Muscle of leg (tissue), 16 donors: ENCODE data around the gene LCMT2. TPM values are rescaled to one million over a fixed set of nuclear protein-coding genes. Genes with fewer than 3 reads are reported as not detected.
A peak's percentile ranks its signal among the peaks of the same experiment; 100 is the strongest.

Experiments
- DNase-seq: peaks from one replicate; pipeline ENCODE4 v3.0.0; 2013
- H3K27ac ChIP-seq: one replicate; pipeline ENCODE4 v1.5.1; 2013; ENCODE audit warnings: mild to moderate bottlenecking, low read length, control low read depth
- H3K27me3 ChIP-seq: one replicate; pipeline ENCODE4 v1.6.1; 2013; ENCODE audit warnings: low read length; ENCODE audit not compliant: control insufficient read depth, insufficient read depth
- H3K36me3 ChIP-seq: one replicate; pipeline ENCODE4 v1.6.1; 2013; ENCODE audit warnings: low read length; ENCODE audit not compliant: control insufficient read depth, insufficient read depth
- H3K4me1 ChIP-seq: one replicate; pipeline ENCODE4 v1.6.1; 2013; ENCODE audit warnings: low read length; ENCODE audit not compliant: control insufficient read depth, insufficient read depth
- H3K4me3 ChIP-seq: one replicate; pipeline ENCODE4 v1.5.1; 2013; ENCODE audit warnings: low read length, control low read depth
- H3K9me3 ChIP-seq: replicated peaks from 2 replicates; pipeline ENCODE4 v1.6.1; 2013; ENCODE audit warnings: low read depth, low read length; ENCODE audit not compliant: control insufficient read depth
- WGBS: methylation state at CpG from one replicate; pipeline ENCODE4 v1.1.5; 2013; ENCODE audit warnings: missing lambda C conversion rate; ENCODE audit not compliant: insufficient coverage; 5-methylcytosine and 5-hydroxymethylcytosine counted together
- long read RNA-seq, 11 donors: transcript quantifications; one replicate each; lab custom pipeline, GENCODE V29; 2026
- polyA plus RNA-seq, 8 donors: library from polyadenylated mRNA; unstranded; fragments of 120-200 nt; gene quantifications; one replicate each; pipeline versions ENCODE4 v1.2.1 to v1.2.3, GENCODE V29; 2013; ENCODE audit warnings: inconsistent platforms in 1 of 8, low replicate concordance in 1 of 8; ENCODE audit not compliant: insufficient read length in 8 of 8, insufficient read depth in 1 of 8
- total RNA-seq: library from RNA; stranded (reverse); fragments of 120-200 nt; gene quantifications from one replicate; pipeline ENCODE4 v1.2.4, GENCODE V29; 2013

LCMT2 gene, protein sequence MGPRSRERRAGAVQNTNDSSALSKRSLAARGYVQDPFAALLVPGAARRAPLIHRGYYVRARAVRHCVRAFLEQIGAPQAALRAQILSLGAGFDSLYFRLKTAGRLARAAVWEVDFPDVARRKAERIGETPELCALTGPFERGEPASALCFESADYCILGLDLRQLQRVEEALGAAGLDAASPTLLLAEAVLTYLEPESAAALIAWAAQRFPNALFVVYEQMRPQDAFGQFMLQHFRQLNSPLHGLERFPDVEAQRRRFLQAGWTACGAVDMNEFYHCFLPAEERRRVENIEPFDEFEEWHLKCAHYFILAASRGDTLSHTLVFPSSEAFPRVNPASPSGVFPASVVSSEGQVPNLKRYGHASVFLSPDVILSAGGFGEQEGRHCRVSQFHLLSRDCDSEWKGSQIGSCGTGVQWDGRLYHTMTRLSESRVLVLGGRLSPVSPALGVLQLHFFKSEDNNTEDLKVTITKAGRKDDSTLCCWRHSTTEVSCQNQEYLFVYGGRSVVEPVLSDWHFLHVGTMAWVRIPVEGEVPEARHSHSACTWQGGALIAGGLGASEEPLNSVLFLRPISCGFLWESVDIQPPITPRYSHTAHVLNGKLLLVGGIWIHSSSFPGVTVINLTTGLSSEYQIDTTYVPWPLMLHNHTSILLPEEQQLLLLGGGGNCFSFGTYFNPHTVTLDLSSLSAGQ
- total RNA-seq = 7.5 TPM
- 1 to 10 TPM; 5.8 to 9.0 (median 7.1) TPM for polyA plus RNA-seq
- long read RNA-seq, donor 1, full-length matches to known transcripts = 6 of 6 reads
- long read RNA-seq, donor 1, partial matches to known transcripts = 0 of 6 reads
- long read RNA-seq, donor 1, other reads (novel, unspliced or antisense) = 0 of 6 reads
- long read RNA-seq, donor 2, full-length matches to known transcripts = 2 of 2 reads
- long read RNA-seq, donor 2, partial matches to known transcripts = 0 of 2 reads
- long read RNA-seq, donor 2, other reads (novel, unspliced or antisense) = 0 of 2 reads
- long read RNA-seq, donor 3, full-length matches to known transcripts = 7 of 7 reads
- long read RNA-seq, donor 3, partial matches to known transcripts = 0 of 7 reads
- long read RNA-seq, donor 3, other reads (novel, unspliced or antisense) = 0 of 7 reads
- long read RNA-seq, donor 4, full-length matches to known transcripts = 4 of 4 reads
- long read RNA-seq, donor 4, partial matches to known transcripts = 0 of 4 reads
- long read RNA-seq, donor 4, other reads (novel, unspliced or antisense) = 0 of 4 reads
- long read RNA-seq, donor 5, full-length matches to known transcripts = 28 of 28 reads
- long read RNA-seq, donor 5, partial matches to known transcripts = 0 of 28 reads
- long read RNA-seq, donor 5, other reads (novel, unspliced or antisense) = 0 of 28 reads
- long read RNA-seq, donor 6, full-length matches to known transcripts = 14 of 14 reads
- long read RNA-seq, donor 6, partial matches to known transcripts = 0 of 14 reads
- long read RNA-seq, donor 6, other reads (novel, unspliced or antisense) = 0 of 14 reads
- long read RNA-seq, donor 7, full-length matches to known transcripts = 13 of 13 reads
- long read RNA-seq, donor 7, partial matches to known transcripts = 0 of 13 reads
- long read RNA-seq, donor 7, other reads (novel, unspliced or antisense) = 0 of 13 reads
- long read RNA-seq, donor 8, full-length matches to known transcripts = 6 of 6 reads
- long read RNA-seq, donor 8, partial matches to known transcripts = 0 of 6 reads
- long read RNA-seq, donor 8, other reads (novel, unspliced or antisense) = 0 of 6 reads
- long read RNA-seq, donor 9, full-length matches to known transcripts = 15 of 21 reads
- long read RNA-seq, donor 9, partial matches to known transcripts = 6 of 21 reads
- long read RNA-seq, donor 9, other reads (novel, unspliced or antisense) = 0 of 21 reads
- long read RNA-seq, donor 10, full-length matches to known transcripts = 10 of 10 reads
- long read RNA-seq, donor 10, partial matches to known transcripts = 0 of 10 reads
- long read RNA-seq, donor 10, other reads (novel, unspliced or antisense) = 0 of 10 reads
- long read RNA-seq, donor 11, full-length matches to known transcripts = 7 of 12 reads
- long read RNA-seq, donor 11, partial matches to known transcripts = 5 of 12 reads
- long read RNA-seq, donor 11, other reads (novel, unspliced or antisense) = 0 of 12 reads

DNA sequence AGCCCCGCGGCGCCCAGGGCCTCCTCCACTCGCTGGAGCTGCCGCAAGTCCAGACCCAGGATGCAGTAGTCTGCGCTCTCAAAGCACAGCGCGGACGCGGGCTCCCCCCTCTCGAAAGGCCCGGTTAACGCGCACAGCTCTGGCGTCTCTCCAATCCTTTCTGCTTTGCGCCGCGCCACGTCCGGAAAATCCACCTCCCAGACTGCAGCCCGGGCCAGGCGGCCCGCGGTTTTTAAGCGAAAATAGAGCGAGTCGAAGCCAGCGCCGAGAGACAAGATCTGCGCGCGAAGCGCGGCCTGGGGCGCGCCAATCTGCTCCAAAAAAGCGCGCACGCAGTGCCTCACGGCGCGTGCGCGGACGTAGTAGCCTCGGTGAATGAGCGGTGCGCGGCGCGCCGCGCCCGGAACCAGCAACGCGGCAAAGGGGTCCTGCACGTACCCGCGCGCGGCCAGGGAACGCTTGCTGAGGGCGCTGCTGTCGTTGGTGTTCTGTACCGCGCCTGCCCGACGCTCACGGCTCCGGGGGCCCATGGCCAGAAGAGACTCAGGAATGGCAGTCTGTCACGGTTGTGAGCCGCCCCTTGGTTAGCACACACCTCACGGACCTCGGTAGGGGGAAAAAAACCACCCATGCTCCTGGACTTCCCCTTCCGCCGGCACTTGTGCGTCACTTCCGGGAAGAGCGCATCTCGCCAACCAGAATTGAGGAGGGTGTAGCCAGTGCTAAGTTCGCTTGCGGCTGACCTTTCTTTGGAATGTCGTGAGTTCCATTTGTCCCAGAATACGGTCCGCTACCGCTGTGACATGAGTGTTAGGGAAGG, at the start of gene LCMT2:
LCMT2 (minus strand) TSS at position 614 of the 820 bp plus-strand sequence; CDS start at position 530, 84 bp downstream.
- peaks cover 13% of the 10 kb centered on the region for H3K36me3 ChIP-seq
- no peaks in the 10 kb centered on the region for H3K27me3 ChIP-seq
- H3K4me1 ChIP-seq = peaks cover 15% of the 10 kb centered on the region
- under 1% methylated on average over 82 of the region's 86 CpGs for WGBS
- H3K9me3 ChIP-seq = no peaks in the 10 kb centered on the region
- peak within 1 kb of the TSS; percentile 99 for H3K27ac ChIP-seq
- H3K4me3 ChIP-seq = peak within 1 kb of the TSS; percentile 86
- peak; percentile 98 for DNase-seq

DNA sequence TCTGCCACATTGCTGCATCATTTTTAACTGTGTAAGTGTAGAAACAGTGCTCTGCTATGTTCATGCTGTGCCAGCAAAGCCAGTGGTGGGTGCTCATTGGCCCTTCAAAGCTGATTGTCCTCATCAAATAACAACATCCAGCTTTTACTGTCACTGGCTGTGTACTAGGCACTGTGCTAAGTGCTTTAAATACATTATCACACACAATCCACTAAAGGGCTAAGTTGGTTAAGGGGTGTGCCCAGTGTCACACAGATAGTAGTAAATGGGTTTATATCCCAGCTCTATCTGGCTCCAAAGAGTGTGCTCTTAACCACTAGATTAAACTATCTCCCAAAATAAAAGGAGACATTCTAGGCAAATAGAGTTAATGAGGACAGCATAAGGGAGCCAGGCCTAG, 48.2 kb upstream of the LCMT2 start:
- Histone ChIP-seq H3K36me3 (peaks cover 23% of the 10 kb centered on the region), H3K27me3 (no peaks in the 10 kb centered on the region), H3K4me3 (no peak overlapping the region), H3K27ac (no peak overlapping the region), H3K4me1 (no peaks in the 10 kb centered on the region), H3K9me3 (no peaks in the 10 kb centered on the region)
- DNase-seq = no peak

DNA sequence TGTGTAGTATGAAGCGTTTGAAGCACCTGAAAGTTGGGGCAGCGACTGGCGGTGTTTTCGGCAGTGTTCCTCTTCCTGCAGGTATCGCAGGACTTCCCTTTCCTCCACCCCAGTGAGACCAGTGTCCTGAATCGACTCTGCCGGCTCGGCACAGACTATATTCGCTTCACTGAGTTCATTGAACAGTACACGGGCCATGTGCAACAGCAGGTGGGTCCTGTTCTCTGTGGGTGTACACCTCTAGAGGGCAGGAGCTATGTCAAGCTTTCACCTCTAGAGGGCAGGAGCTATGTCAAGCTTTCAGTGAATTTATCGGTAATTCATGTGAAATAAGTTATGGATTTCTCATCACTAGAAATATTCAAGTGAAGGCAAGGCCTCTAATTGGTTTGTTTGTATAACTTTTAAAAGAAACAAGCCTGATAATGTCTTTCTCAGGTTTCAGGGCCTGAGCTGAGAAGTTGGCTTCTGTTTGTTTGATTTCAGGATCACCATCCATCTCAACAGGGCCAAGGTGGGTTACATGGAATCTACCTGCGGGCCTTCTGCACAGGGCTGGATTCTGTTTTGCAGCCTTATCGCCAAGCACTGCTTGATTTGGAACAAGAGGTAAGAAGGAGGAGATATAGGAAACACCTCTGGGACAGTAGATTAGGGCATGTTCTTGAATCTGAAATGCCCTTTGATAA, 45.8 kb upstream of the LCMT2 start:
- Histone ChIP-seq H3K27ac (no peak overlapping the region), H3K27me3 (no peaks in the 10 kb centered on the region), H3K36me3 (peaks cover 11% of the 10 kb centered on the region), H3K4me1 (peaks cover 4% of the 10 kb centered on the region), H3K4me3 (no peak overlapping the region), H3K9me3 (no peaks in the 10 kb centered on the region)
- 75% methylated on average over 11 of the region's 13 CpGs for WGBS
- DNase-seq = peak; percentile 9

DNA sequence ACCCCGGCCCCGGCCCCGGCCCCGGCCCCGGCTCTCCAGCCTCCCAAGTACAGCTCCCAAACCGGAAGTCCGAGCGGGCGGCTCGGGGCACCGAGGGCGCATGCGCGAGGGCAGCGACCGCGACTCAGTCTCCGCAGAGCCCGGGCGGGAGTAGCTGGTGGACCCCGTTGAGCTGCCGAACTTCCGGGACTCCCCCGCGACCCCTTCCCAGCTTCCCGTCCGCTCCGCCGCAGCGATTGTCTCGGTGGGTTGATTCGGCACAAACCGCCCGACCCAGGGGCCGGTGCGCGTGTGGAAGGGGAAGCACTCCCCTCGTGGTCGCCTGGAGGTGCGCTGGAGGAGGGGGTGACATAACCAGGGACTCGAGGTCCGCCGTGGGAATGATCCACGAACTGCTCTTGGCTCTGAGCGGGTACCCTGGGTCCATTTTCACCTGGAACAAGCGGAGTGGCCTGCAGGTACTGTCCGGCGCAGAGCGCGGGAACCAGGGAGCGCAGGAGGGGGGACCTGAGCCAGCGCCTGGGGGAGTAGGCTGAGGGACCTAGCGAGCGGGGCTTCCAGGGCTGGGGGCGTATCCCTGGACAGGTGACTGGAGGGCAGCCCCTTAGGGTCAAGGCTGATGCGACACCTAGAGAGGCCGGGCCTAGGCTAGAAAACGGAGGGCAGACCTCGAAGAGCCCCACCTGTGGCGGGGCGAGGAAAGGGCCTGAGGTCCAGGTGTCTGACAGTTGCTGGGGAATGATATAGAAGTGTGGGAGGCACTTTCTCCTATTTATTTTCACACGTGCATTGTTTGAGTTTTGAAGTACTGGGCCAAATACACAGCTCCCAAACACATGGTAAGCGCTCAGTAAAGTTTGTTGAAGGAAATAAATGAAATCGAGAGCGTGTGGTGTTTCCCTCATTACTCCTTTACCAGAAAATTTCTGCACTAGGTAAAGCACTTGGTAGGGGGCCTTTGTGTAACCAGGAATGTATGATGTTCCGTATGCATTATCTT, 40.9 kb upstream of the LCMT2 start, which contains the start of the genes TUBGCP4 and ZSCAN29:
TUBGCP4 (plus strand) TSS at position 127 of the 1,000 bp plus-strand sequence; CDS start at position 381, 254 bp downstream.
ZSCAN29 (minus strand) TSS at position 69 of the 1,000 bp plus-strand sequence. CDS start 1,130 bp downstream, outside the sequence.
- H3K4me1 ChIP-seq = peaks cover 20% of the 10 kb centered on the region
- H3K9me3 ChIP-seq = peaks cover 2% of the 10 kb centered on the region
- WGBS = 0% methylated on average over 51 of the region's 66 CpGs
- peaks cover 17% of the 10 kb centered on the region for H3K36me3 ChIP-seq
- H3K4me3 ChIP-seq = peak within 1 kb of the TSS; percentile 91
- H3K27me3 ChIP-seq = no peaks in the 10 kb centered on the region
- peak; percentile 90 for DNase-seq
- H3K27ac ChIP-seq = peak within 1 kb of the TSS; percentile 66

DNA sequence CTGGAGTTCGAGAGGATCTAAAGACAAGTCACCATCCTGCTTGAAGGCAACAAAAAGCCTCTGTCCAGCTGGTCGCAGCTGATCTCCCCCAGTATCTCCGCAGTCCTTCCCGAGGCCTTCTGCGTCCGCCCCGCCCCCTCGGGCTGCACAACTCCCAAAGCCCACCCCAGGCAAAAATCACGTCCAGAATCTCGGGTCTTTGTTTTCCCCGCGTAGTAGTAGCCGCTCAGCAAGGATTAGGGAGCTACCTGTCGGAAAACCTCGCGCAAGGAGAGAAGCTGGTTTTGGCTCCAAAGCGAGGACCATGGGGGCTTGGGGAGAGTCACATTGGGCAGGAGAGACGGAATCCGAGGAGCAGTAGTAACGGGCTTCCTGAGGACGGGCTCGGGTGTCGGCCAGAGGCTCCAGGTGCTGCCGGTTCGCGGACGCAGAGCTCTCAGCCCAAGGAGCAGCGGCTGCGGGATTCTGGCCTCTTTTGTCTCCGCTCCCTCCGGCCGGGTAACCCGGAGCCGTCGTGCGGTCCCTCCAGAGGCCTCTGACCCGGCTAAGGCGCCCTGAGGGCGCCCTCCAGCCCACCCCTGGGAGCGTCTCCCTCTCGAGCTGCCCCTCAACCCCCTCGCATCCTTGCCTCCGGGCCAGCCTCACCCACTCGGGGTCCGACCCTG, 40.1 kb upstream of the LCMT2 start:
- peak; percentile 54 for DNase-seq
- under 1% methylated on average over 40 of the region's 45 CpGs for WGBS
- Histone ChIP-seq H3K4me1 (peaks cover 20% of the 10 kb centered on the region), H3K9me3 (peaks cover 2% of the 10 kb centered on the region), H3K4me3 (peak overlapping the region; percentile 91), H3K36me3 (peaks cover 22% of the 10 kb centered on the region), H3K27me3 (no peaks in the 10 kb centered on the region), H3K27ac (peak overlapping the region; percentile 66)

DNA sequence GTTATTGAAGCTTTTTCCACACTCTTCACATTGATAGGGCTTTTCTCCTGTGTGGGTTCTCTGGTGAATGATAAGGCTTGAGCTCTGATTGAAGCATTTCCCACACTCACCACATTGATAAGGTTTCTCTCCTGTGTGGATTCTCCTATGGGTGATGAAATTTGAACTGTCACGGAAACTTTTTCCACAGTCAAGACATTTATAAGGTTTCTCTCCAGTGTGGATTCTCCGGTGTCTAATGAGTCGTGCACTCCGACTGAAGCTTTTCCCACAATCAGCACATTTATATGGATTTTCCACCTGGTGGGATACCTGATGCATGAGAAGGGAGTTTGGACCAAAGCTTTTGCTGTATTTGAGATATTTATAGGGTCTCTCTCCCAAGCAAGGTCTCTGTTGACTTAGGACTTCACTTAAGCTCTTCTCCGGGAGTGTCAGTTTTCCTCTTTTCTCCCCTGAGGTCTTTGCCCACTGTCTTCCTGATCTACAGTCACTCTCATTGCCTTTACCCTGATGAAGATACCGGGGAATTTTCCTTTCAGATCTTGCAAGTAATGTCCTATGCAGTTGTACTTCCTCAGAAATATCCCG, 31.0 kb upstream of the LCMT2 start:
- Histone ChIP-seq H3K27me3 (no peaks in the 10 kb centered on the region), H3K27ac (no peak overlapping the region), H3K4me1 (no peaks in the 10 kb centered on the region), H3K36me3 (peaks cover 60% of the 10 kb centered on the region), H3K4me3 (no peak overlapping the region), H3K9me3 (peaks cover 53% of the 10 kb centered on the region)
- WGBS = 100% methylated on average over 1 of the region's 7 CpGs
- DNase-seq = no peak
